Measurements from ENCODE around the gene RPL18A. TPM values are rescaled to one million over a fixed set of nuclear protein-coding genes. Genes with fewer than 3 reads are reported as not detected.

RPL18A gene
- total RNA-seq, 1 experiment from 2014 or later: 3,250 TPM

DNA sequence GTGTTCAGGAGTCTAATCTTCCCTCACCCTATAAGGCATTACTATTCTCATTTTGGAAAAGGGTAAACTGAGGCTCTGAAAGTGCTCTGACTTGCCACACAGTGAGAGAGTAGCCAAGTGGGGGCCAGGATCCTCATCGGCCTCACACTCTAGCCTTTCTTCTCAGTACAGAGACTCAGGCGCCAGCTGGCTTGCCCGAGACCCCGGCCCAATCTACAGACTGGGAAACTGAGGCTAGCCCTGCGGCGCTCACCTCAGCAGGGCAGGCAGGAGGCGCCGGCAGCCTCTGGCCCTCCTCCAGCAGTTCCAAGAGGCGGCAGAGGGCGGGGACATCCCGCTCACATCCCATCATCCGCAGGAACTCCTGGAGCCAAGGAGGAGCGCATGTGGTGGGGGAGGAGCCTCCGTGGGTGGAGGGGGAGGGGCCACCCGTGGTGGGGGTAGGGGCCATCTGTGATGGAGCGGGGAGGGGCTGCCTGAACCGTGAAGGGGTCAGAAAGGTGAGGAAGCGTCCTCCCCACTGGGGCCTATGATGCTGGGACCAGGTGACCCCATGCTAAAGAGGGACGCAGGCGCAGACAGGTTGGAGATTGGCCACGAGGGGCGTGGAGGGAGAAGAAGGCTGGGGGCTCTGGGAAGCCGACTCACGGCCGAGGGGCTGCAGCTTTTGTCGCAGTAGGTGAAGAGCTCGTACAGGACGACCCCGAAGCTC is 29.7 kb upstream of the RPL18A start:
- no peaks in the 10 kb centered on the region for H3K9me3 Mint-ChIP-seq (ENCODE audit: unreplicated experiment)
- ChIA-PET CTCF (interaction anchor here (0.6 kb wide), 1 partner anchor 108 kb away, joined by 3 read pairs; no protein-coding TSS in a partner anchor), POLR2A (interaction anchor here (0.6 to 0.7 kb wide), 2 partner anchors 104 to 353 kb away, joined by 3 read pairs; no protein-coding TSS in a partner anchor)
- TF ChIP-seq CTCF (IDR thresholded peaks at IDR 0.05; ENCODE audit: unreplicated experiment): no peak
- H3K4me1 Mint-ChIP-seq (ENCODE audit: insufficient read depth, unreplicated experiment): peaks cover 7% of the 10 kb centered on the region
- no peak overlapping the region for H3K4me3 Mint-ChIP-seq (ENCODE audit: unreplicated experiment)
- H3K36me3 Mint-ChIP-seq (ENCODE audit: insufficient read depth, unreplicated experiment): no peaks in the 10 kb centered on the region
- no peak for DNase-seq (ENCODE audit: unreplicated experiment)
- H3K27me3 Mint-ChIP-seq (ENCODE audit: insufficient read depth, unreplicated experiment): no peaks in the 10 kb centered on the region
- intact Hi-C loops (cut with micrococcal nuclease): no loop called here
- BruUV-seq (replicated peaks): no TSS peak
- H3K27ac Mint-ChIP-seq (ENCODE audit: low read depth, unreplicated experiment): no peak overlapping the region

GRCh38 chr19:17830567-17831418 is 28.9 kb upstream of the RPL18A start:
- peaks cover 7% of the 10 kb centered on the region for H3K4me1 Mint-ChIP-seq (ENCODE audit: insufficient read depth, unreplicated experiment)
- no peaks in the 10 kb centered on the region for H3K9me3 Mint-ChIP-seq (ENCODE audit: unreplicated experiment)
- H3K27me3 Mint-ChIP-seq (ENCODE audit: insufficient read depth, unreplicated experiment): no peaks in the 10 kb centered on the region
- H3K27ac Mint-ChIP-seq (ENCODE audit: low read depth, unreplicated experiment): no peak overlapping the region
- H3K36me3 Mint-ChIP-seq (ENCODE audit: insufficient read depth, unreplicated experiment): no peaks in the 10 kb centered on the region
- ChIA-PET POLR2A (no interaction called here), CTCF (no interaction called here)
- intact Hi-C loops (cut with micrococcal nuclease): no loop called here
- no TSS peak for BruUV-seq (replicated peaks)
- no peak for TF ChIP-seq CTCF (IDR thresholded peaks at IDR 0.05; ENCODE audit: unreplicated experiment)
- no peak overlapping the region for H3K4me3 Mint-ChIP-seq (ENCODE audit: unreplicated experiment)
- no peak for DNase-seq (ENCODE audit: unreplicated experiment)

DNA sequence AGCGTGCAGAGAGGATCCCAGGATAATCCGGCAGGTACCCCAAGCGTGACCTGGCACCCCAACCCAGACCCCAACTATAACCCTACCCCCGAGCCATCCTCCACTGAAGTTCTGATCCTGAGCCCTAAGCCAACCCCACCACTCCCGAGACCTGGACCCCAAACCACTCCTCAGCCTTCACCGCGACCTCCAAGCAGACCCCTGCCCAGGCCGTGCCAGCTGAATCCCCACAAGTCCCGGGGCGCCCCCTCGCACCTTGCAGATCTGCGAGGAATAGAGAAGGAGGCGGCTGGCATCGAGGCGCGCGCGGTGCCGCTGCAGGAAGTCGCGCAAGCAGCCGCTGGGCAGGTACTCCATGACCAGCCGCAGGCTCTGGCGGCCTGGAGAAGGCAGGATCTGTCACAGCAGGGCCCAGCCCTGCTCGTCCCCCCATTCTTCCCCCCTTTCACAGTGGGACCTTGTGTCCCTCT is 28.3 kb upstream of the RPL18A start:
- Mint-ChIP-seq H3K9me3 (ENCODE audit: unreplicated experiment) (no peaks in the 10 kb centered on the region), H3K4me3 (ENCODE audit: unreplicated experiment) (no peak overlapping the region), H3K36me3 (ENCODE audit: insufficient read depth, unreplicated experiment) (no peaks in the 10 kb centered on the region), H3K27ac (ENCODE audit: low read depth, unreplicated experiment) (no peak overlapping the region), H3K4me1 (ENCODE audit: insufficient read depth, unreplicated experiment) (peaks cover 7% of the 10 kb centered on the region), H3K27me3 (ENCODE audit: insufficient read depth, unreplicated experiment) (no peaks in the 10 kb centered on the region)
- CTCF ChIA-PET: no interaction called here
- no peak for DNase-seq (ENCODE audit: unreplicated experiment)
- no peak for TF ChIP-seq CTCF (IDR thresholded peaks at IDR 0.05; ENCODE audit: unreplicated experiment)
- no TSS peak for BruUV-seq (replicated peaks)
- POLR2A ChIA-PET: no interaction called here
- intact Hi-C loops (cut with micrococcal nuclease): no loop called here

Measured in MCF 10A (cell line).